OCI-M2 (cell line): ENCODE data around the gene SLC4A4.

Source experiments
- DNase-seq: peaks from one replicate; lab custom pipeline; 2025; ENCODE audit not compliant: unreplicated experiment; lab: John Stamatoyannopoulos, UW

SLC4A4 gene

GRCh38 chr4:71532407-71532806 is 193.6 kb downstream of the SLC4A4 start:
- no peak for DNase-seq

GRCh38 chr4:71533121-71533520 is 194.3 kb downstream of the SLC4A4 start:
- DNase-seq, result no peak

GRCh38 chr4:71537551-71538065 is 198.8 kb downstream of the SLC4A4 start:
- no peak for DNase-seq

GRCh38 chr4:71538528-71538927 is 199.7 kb downstream of the SLC4A4 start:
- no peak for DNase-seq

- no peak for DNase-seq
Measured at GRCh38 chr4:71540749-71541269, 202.0 kb downstream of the SLC4A4 start.

GRCh38 chr4:71541541-71541940 is 202.7 kb downstream of the SLC4A4 start:
- DNase-seq, result no peak

- no peak for DNase-seq
Measured at GRCh38 chr4:71545168-71545567, 206.3 kb downstream of the SLC4A4 start.

- DNase-seq, result no peak
Measured at GRCh38 chr4:71549516-71550160, 210.8 kb downstream of the SLC4A4 start.

- DNase-seq, result no peak
Measured at GRCh38 chr4:71550220-71551165, 211.7 kb downstream of the SLC4A4 start.

GRCh38 chr4:71553605-71554004 is 214.8 kb downstream of the SLC4A4 start:
- DNase-seq, result no peak

GRCh38 chr4:71554025-71554424 is 215.2 kb downstream of the SLC4A4 start:
- DNase-seq, result no peak

GRCh38 chr4:71558248-71558647 is 219.4 kb downstream of the SLC4A4 start:
- DNase-seq, result no peak

GRCh38 chr4:71559957-71560571 is 221.2 kb downstream of the SLC4A4 start:
- DNase-seq, result no peak

GRCh38 chr4:71564775-71565174 is 226.0 kb downstream of the SLC4A4 start:
- DNase-seq, result no peak

GRCh38 chr4:71566856-71567255 is 228.0 kb downstream of the SLC4A4 start:
- DNase-seq, result no peak

GRCh38 chr4:71568131-71568530 is 229.3 kb downstream of the SLC4A4 start:
- DNase-seq, result no peak

GRCh38 chr4:71570492-71570891 is 231.7 kb downstream of the SLC4A4 start:
- no peak for DNase-seq

GRCh38 chr4:71571346-71571745 is 232.5 kb downstream of the SLC4A4 start:
- no peak for DNase-seq

GRCh38 chr4:71583971-71584370 is 245.2 kb downstream of the SLC4A4 start:
- DNase-seq, result no peak

GRCh38 chr4:71584585-71584984 is 245.8 kb downstream of the SLC4A4 start:
- DNase-seq, result no peak

GRCh38 chr4:71586087-71586763 is 247.4 kb downstream of the SLC4A4 start:
- DNase-seq, result no peak
